H1 (cell line): ENCODE data around the gene DYNC2I2. TPM values are rescaled to one million over a fixed set of nuclear protein-coding genes. Genes with fewer than 3 reads are reported as not detected.
A peak's percentile ranks its signal among the peaks of the same experiment; 100 is the strongest.

ENCODE experiments used
- ASH2L ChIP-seq: fragments of 200-600, 300-600 bp; sonication (generic); IDR thresholded peaks from one replicate; pipeline ENCODE4 v1.7.1; 2017; ENCODE audit warnings: low read length
- BACH1 ChIP-seq: IDR thresholded peaks from 2 replicates; pipeline ENCODE4 v1.6.1; 2012; ENCODE audit warnings: low read length, improper control_type of control experiment
- BRCA1 ChIP-seq: IDR thresholded peaks from 2 replicates; pipeline ENCODE4 v1.6.1; 2012; ENCODE audit warnings: low read depth, low read length, improper control_type of control experiment
- CBX8 ChIP-seq: fragments of 300-800, 300-1000 bp; sonication (generic); IDR thresholded peaks from 2 replicates; pipeline ENCODE4 v1.7.1; 2016; ENCODE audit warnings: low read depth, low read length, borderline replicate concordance
- EZH2 ChIP-seq: fragments of 200-600 bp; sonication (generic); IDR thresholded peaks from 2 replicates; pipeline ENCODE4 v1.7.1; 2012; ENCODE audit warnings: low read depth, mild to moderate bottlenecking, moderate library complexity, low read length, inconsistent platforms; ENCODE audit not compliant: severe bottlenecking
- HDAC2 ChIP-seq, 2 experiments: fragments of 300-600 bp in 1 of 2; sonication (generic) in 1 of 2; IDR thresholded peaks; 2 replicates each; pipeline ENCODE4 v1.6.1; 2011 to 2012; ENCODE audit warnings: low read depth in 2 of 2, low read length in 2 of 2, mild to moderate bottlenecking in 2 of 2, moderate library complexity in 2 of 2, borderline replicate concordance in 1 of 2, inconsistent platforms in 1 of 2
- MAFK ChIP-seq: IDR thresholded peaks from 2 replicates; pipeline ENCODE4 v1.6.1; 2012; ENCODE audit warnings: low read depth, mild to moderate bottlenecking, improper control_type of control experiment, low read length
- NRF1 ChIP-seq: IDR thresholded peaks from 2 replicates; pipeline ENCODE4 v1.6.1; 2011; ENCODE audit warnings: mild to moderate bottlenecking, low read depth, low read length, improper control_type of control experiment
- POLR2A ChIP-seq, 2 experiments: IDR thresholded peaks; 1 replicate in 1 of 2; 2 replicates in 1 of 2; pipeline ENCODE4 v1.6.1; 2011; ENCODE audit warnings: low read depth in 2 of 2, low read length in 2 of 2, mild to moderate bottlenecking in 2 of 2; ENCODE audit errors: control extremely low read depth in 1 of 2
- RAD21 ChIP-seq, 2 experiments: IDR thresholded peaks in 1 of 2; conservative IDR thresholded peaks in 1 of 2; 2 replicates each; pipeline ENCODE4 v1.6.1; 2011; ENCODE audit warnings: low read depth in 2 of 2, low read length in 2 of 2, improper control_type of control experiment in 1 of 2, inconsistent platforms in 1 of 2, mild to moderate bottlenecking in 1 of 2, moderate library complexity in 1 of 2
- RBBP5 ChIP-seq: IDR thresholded peaks from 2 replicates; pipeline ENCODE4 v1.7.1; 2012; ENCODE audit warnings: low read depth, mild to moderate bottlenecking, inconsistent platforms, low read length, moderate library complexity, borderline replicate concordance
- RFX5 ChIP-seq: IDR thresholded peaks from 2 replicates; pipeline ENCODE4 v1.6.1; 2011; ENCODE audit warnings: low read depth, low read length, improper control_type of control experiment, borderline replicate concordance
- RXRA ChIP-seq: IDR thresholded peaks from 2 replicates; pipeline ENCODE4 v1.6.1; 2011; ENCODE audit warnings: low read depth, mild to moderate bottlenecking, low read length, moderate library complexity; ENCODE audit not compliant: insufficient read depth
- SIN3A ChIP-seq, 2 experiments: IDR thresholded peaks in 1 of 2; conservative IDR thresholded peaks in 1 of 2; 2 replicates each; pipeline ENCODE4 v1.6.1; 2011 to 2012; ENCODE audit warnings: low read length in 2 of 2, improper control_type of control experiment in 1 of 2, low read depth in 1 of 2, mild to moderate bottlenecking in 1 of 2
- SP1 ChIP-seq: IDR thresholded peaks from 2 replicates; pipeline ENCODE4 v1.6.1; 2011; ENCODE audit warnings: low read depth, low read length
- TAF1 ChIP-seq: IDR thresholded peaks from 2 replicates; pipeline ENCODE4 v1.6.1; 2011; ENCODE audit warnings: mild to moderate bottlenecking, low read depth, low read length
- TEAD4 ChIP-seq: IDR thresholded peaks from 2 replicates; pipeline ENCODE4 v1.6.1; 2012; ENCODE audit warnings: low read depth, low read length, inconsistent platforms, mixed read lengths
- ZNF274 ChIP-seq: IDR thresholded peaks from 2 replicates; pipeline ENCODE4 v1.7.0; 2012; ENCODE audit warnings: low read length, borderline replicate concordance; ENCODE audit errors: extremely low read depth
- polyA plus RNA-seq, 7 experiments: library from polyadenylated mRNA; depleted of rRNA in 3 of 7; stranded (reverse) in 5 of 7; unstranded in 2 of 7; fragments of >200 nt in 5 of 7; fragments of 200-250 nt in 2 of 7; gene quantifications; 1 replicate in 5 of 7; 2 replicates in 1 of 7; 4 replicates in 1 of 7; pipeline versions ENCODE4 v1.2.1 to v1.2.3, GENCODE V29; 2011 to 2013; ENCODE audit warnings: missing spikeins in 2 of 7, mixed read lengths in 2 of 7
- total RNA-seq: library from RNA; stranded (reverse); fragmentation: NEBNext Ultra II Directional; extraction: Animal tissue kit (Norgen Biotek cat#: 25700); gene quantifications from 2 replicates; pipeline ENCODE4 v1.2.1, GENCODE V29; 2021
- TF ChIP-seq, protein P1 (sequence below): IDR thresholded peaks from 2 replicates; pipeline ENCODE4 v1.6.1; 2012; ENCODE audit warnings: low read length, inconsistent platforms
- TF ChIP-seq, protein P2 (sequence below): IDR thresholded peaks from 2 replicates; pipeline ENCODE4 v1.6.1; 2012; ENCODE audit warnings: inconsistent platforms
- TF ChIP-seq, protein P3 (sequence below): IDR thresholded peaks from 2 replicates; pipeline ENCODE4 v1.6.1; 2011; ENCODE audit warnings: low read length, improper control_type of control experiment

The DYNC2I2 gene
- total and polyA plus RNA-seq, 2 of the 8 experiments (the other 6 are each of a cell fraction or from before 2014, with no cell fraction given): 58.0 to 78.5 TPM

DNA sequence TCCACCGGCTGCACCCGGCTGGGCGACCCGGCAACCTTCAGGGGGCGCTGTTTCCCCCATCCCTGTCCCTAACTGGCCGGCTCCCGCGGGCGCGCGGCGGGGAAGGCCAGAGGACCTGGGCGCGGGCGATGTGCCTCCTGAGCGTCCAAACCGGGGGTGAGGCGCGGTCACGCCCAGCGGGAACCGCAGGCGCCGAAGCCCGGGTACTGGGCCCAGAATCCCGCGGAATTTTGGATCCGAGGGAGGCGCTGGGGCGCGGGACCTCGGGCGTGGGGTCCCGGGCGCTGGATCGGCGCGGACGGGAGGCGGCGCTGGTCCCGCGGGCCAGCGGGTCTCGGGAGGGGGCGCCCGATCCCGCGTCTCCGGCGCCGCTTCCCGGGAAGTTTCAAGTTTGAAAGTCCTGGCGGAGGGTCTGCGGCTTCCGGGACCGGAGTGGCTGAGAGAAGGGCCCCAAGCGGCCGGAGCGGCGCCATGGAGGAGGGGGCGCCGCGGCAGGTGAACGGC lies 45.9 kb upstream of the DYNC2I2 start, which contains the start of gene PKN3 (continued):
- TF ChIP-seq EZH2: no peak
- no peak for TF ChIP-seq RXRA
- TF ChIP-seq NRF1: no peak
- TF ChIP-seq SP1: no peak
- TF ChIP-seq ASH2L: peak; percentile 69
- no peak; a peak in 1 of 4 replicates for TF ChIP-seq HDAC2 (IDR thresholded peaks at IDR 0.05; ENCODE audit: borderline replicate concordance in 1 of 2, low read depth in 2 of 2, low read length in 2 of 2)
- no peak for TF ChIP-seq MAFK
- TF ChIP-seq, protein P1, sequence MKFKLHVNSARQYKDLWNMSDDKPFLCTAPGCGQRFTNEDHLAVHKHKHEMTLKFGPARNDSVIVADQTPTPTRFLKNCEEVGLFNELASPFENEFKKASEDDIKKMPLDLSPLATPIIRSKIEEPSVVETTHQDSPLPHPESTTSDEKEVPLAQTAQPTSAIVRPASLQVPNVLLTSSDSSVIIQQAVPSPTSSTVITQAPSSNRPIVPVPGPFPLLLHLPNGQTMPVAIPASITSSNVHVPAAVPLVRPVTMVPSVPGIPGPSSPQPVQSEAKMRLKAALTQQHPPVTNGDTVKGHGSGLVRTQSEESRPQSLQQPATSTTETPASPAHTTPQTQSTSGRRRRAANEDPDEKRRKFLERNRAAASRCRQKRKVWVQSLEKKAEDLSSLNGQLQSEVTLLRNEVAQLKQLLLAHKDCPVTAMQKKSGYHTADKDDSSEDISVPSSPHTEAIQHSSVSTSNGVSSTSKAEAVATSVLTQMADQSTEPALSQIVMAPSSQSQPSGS: no peak
- peak; percentile 34 to 46; a peak in 3 of 4 replicates for TF ChIP-seq RAD21 (IDR thresholded peaks at IDR 0.05 in 1 of 2, conservative IDR thresholded peaks at IDR 0.05 in 1 of 2; ENCODE audit: low read depth in 2 of 2, low read length in 2 of 2)
- peak; percentile 48; the same call in 1 of the 2 replicates for TF ChIP-seq RBBP5
- no peak for TF ChIP-seq BRCA1
- no peak; the same call in 1 of the 2 replicates for TF ChIP-seq TEAD4
- TF ChIP-seq BACH1: peak; percentile 72
- no peak for TF ChIP-seq CBX8
- TF ChIP-seq ZNF274: no peak
- TF ChIP-seq POLR2A (IDR thresholded peaks at IDR 0.05; ENCODE audit: control extremely low read depth in 1 of 2, low read depth in 2 of 2, low read length in 2 of 2): no peak; a peak in 1 of 3 replicates
- no peak for TF ChIP-seq RFX5
- TF ChIP-seq, protein P2, sequence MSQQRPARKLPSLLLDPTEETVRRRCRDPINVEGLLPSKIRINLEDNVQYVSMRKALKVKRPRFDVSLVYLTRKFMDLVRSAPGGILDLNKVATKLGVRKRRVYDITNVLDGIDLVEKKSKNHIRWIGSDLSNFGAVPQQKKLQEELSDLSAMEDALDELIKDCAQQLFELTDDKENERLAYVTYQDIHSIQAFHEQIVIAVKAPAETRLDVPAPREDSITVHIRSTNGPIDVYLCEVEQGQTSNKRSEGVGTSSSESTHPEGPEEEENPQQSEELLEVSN: no peak
- peak; percentile 51 for TF ChIP-seq TAF1
- TF ChIP-seq, protein P3, sequence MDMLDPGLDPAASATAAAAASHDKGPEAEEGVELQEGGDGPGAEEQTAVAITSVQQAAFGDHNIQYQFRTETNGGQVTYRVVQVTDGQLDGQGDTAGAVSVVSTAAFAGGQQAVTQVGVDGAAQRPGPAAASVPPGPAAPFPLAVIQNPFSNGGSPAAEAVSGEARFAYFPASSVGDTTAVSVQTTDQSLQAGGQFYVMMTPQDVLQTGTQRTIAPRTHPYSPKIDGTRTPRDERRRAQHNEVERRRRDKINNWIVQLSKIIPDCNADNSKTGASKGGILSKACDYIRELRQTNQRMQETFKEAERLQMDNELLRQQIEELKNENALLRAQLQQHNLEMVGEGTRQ: no peak
- TF ChIP-seq SIN3A (conservative IDR thresholded peaks at IDR 0.05 in 1 of 2, IDR thresholded peaks at IDR 0.05 in 1 of 2; ENCODE audit: low read depth in 1 of 2, low read length in 2 of 2): peak in 1 of 2 experiments; percentile 71; a peak in 2 of 4 replicates
